Vagina (tissue), 2 donors: Measurements from ENCODE around the gene TAB2.

Source experiments
- CTCF ChIP-seq, 3 experiments: fragments of 450-650 bp in 2 of 3; fragments of 200-600 bp in 1 of 3; sonication (generic) in 1 of 3; IDR thresholded peaks; one replicate each; pipeline ENCODE4 v1.5.1; 2017 to 2019; ENCODE audit warnings: antibody characterized with exemption in 3 of 3, mild to moderate bottlenecking in 2 of 3, moderate library complexity in 2 of 3
- POLR2A ChIP-seq, 2 donors: fragments of 450-650 bp; IDR thresholded peaks; one replicate each; pipeline ENCODE4 v1.6.1; 2017; ENCODE audit warnings: antibody characterized with exemption in 2 of 2, mild to moderate bottlenecking in 2 of 2, moderate library complexity in 2 of 2
- POLR2AphosphoS5 ChIP-seq, 2 donors: sonication (generic); formaldehyde crosslinking; IDR thresholded peaks; one replicate each; pipeline ENCODE4 v1.9.0; 2017; ENCODE audit warnings: antibody characterized with exemption in 2 of 2, mild to moderate bottlenecking in 2 of 2, low read depth in 1 of 2; ENCODE audit not compliant: insufficient read depth in 1 of 2

GRCh38 chr6:149429427-149430360 lies 112.2 kb downstream of the TAB2 start:
- TF ChIP-seq POLR2A (IDR thresholded peaks at IDR 0.05) (no peak), CTCF (IDR thresholded peaks at IDR 0.05) (no peak), POLR2AphosphoS5 (IDR thresholded peaks at IDR 0.05; ENCODE audit: insufficient read depth in 1 of 2, low read depth in 1 of 2) (no peak)
